GM19240 (cell line): ENCODE data around the gene SUOX.
"Not testable (repeated sequence)": the region's sequence is repeated elsewhere in the genome, so short reads cannot be mapped to it uniquely, and the experiment has no call there.

Source experiments
- DNase-seq: peaks from one replicate; pipeline ENCODE4 v3.0.0; 2011; ENCODE audit warnings: low spot score; ENCODE audit not compliant: insufficient read length

SUOX gene

GRCh38 chr12:55983232-55983842 is 13.7 kb upstream of the SUOX start:
- no peak for DNase-seq

DNA sequence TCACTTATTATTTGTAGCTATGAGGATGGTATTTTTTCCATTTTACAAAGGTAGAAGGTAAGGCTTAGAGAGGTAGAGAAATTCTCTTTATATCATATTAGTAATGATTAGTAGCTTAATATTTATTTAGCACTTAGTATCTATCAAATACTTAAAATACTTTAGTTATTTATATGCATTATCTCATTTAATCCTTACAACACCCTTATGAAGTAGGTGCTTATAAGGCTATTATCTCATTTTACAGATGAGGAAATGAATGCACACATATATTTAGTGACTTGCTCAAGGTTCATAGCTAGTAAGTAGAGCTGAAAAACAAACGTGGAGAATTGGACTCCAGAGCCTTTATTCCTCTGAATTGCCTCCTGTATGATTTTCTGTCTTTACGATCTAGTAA is 12.2 kb upstream of the SUOX start:
- DNase-seq: no peak

- no peak for DNase-seq
Measured at GRCh38 chr12:55985341-55985740, 11.7 kb upstream of the SUOX start.

DNA sequence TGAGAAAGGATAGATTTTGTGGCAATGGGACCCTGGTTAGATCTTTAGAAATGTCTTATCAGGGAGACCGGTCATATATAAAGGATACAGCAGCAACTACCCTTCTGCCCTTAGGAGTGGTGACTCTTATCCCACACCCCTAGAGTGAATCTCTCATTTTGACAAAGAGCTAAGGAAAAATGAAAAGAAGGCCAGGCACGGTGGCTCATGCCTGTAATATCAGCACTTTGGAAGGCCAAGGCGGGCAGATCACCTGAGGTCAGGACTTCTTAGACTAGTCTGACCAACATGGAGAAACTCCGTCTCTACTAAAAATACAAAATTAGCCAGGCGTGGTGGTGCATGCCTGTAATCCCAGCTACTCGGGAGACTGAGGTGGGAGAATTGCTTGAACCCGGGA is 11.1 kb upstream of the SUOX start:
- DNase-seq: not testable (repeated sequence)

GRCh38 chr12:55991110-55991509 is 6.0 kb upstream of the SUOX start:
- no peak for DNase-seq

DNA sequence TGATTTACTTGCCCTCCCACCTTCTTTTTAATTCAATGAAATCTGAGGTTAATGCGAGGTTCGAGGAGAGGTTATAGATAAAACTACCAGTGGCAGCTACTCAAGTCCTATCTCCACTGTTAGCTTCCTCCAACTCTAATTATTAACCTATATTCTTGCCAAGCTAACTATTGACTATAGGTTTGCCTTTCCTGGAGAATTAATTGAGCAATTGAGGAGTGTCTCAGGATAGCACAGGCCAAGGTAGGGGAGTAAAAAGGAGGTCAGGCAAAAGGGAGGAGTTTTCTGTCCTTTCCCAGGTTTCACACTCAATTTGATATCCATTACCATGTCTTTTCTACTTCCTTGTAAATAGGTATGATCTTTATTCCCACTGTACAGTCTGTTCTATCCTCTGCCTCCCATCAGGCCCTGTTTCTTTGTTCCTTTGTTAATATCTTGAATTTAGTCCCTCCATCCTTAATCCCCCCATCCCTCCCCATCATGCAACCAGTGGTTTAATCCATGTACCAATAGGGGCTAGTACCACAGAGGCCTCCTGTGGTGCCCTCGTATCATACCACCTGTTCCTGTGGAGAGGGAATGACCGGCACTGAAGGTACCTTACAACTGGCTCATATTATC is 3.7 kb upstream of the SUOX start:
- DNase-seq: no peak

- no peak for DNase-seq
Measured at GRCh38 chr12:55995366-55995765, 1.7 kb upstream of the SUOX start.

DNA sequence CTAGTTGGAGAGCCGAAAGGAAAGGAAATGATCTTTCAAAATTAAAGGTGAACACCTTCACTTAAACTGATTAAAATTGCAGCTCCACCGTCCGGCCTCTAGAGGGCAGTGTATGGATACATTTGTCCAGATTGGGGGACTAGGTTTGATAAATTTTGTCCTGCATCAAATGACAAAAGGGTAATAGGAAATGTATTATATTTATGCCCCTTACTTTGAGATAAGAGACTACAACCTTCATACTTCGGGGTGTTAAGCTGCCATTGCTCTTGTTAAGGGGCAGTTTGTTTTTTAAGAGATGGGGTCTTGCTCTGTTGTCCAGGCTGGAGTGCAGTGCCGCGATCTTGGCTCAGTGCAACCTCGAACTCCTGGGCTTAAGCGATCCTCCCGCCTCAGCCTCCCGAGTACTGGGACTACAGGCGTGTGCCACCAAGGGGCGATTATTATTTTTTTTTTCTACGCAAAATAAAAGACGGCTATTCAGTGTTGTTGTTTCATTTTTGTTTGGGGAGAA is 818 bp upstream of the SUOX start:
- DNase-seq: peak; percentile 43

DNA sequence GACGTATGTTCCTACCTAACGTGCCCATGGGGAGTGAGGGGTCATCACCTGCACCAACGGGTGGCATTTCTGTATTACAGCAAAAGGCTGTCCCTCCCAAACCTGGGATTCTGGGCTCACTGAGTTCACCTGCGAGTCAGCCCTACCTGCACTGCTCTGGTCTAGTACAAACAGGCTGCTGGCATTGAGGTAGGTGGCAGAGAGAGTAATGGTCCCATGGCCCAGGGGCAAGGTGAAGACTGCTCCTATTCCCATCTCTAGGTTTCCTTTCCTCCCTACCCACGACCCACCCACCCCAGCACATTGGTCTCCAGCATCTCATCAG is 421 bp downstream of the SUOX start:
- DNase-seq: no peak

DNA sequence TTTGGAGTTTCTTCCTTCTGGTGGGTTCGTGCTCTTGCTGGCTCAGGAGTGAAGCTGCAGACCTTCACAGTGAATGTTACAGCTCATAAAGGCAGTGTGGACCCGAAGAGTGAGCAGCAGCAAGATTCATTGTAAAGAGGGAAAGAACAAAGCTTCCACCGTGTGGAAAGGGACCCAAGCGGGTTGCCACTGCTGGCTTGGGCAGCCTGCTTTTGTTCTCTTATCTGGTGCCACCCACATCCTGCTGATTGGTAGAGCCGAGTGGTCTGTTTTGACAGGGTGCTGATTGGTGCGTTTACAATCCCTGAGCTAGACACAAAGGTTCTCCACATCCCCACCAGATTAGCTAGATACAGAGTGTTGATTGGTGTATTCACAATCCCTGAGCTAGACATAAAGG is 2.4 kb downstream of the SUOX start:
- not testable (repeated sequence) for DNase-seq

DNA sequence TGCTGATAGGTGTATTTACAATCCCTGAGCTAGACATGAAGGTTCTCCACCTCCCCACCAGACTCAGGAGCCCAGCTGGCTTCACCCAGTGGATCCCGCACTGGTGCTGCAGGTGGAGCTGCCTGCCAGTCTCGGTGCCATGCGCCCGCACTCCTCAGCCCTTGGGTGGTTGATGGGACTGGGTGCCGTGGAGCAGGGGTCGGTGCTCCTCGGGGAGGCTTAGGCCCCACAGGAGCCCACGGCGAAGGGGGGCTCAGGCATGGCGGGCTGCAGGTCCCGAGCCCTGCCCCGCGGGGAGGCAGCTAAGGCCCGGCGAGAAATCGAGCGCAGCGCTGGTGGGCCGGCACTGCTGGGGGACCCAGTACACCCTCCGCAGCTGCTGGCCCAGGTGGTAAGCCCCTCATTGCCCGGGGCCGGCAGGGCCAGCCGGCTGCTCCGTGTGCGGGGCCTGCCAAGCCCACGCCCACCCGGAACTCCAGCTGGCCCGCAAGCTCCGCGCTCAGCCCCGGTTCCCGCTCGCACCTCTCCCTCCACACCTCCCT is 3.0 kb downstream of the SUOX start:
- not testable (repeated sequence) for DNase-seq

DNA sequence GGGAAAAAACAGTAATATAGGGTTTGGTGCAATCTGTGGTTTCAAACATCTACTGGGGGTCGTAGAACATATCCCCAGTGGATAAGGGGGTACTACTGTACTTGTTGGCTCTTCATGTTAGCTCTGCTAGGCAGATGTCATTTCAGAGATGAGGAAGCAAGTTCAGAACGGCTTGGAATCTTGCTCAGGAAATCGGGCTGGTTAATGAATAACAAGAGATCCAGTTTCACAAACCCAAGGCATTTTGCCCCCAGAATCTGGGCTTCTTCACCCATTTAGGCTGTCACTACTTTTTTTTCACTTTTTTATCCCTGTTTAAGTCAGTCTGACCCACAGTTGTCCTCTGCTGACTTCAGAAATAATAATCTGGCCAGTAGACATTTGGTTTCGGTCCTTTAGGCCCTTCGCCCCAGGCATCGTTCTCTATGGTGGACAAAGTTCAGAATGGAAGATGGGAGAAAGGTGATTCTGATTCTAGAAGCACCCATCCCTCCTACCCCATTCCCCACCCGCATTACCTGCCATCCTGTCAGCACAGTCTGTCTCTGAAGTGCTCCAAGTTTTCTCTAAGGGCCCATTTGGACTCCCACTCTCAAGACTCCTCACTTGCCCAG is 4.5 kb downstream of the SUOX start:
- DNase-seq: no peak

DNA sequence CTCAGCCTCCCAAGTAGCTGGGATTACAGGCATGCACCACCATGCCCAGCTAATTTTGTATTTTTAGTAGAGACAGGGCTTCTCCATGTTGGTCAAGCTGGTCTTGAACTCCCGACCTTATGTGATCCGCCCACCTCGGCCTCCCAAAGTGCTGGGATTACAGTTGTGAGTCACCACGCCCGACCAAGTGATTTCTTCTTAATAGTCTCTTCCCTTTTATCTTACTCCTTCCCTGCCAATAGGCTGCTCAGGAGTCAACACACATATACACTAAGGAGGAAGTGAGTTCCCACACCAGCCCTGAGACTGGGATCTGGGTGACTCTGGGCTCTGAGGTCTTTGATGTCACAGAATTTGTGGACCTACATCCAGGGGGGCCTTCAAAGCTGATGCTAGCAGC is 6.3 kb downstream of the SUOX start:
- DNase-seq: not testable (repeated sequence)

- DNase-seq: no peak
Measured at GRCh38 chr12:56004211-56004610, 7.1 kb downstream of the SUOX start.

GRCh38 chr12:56007564-56008559 is 10.8 kb downstream of the SUOX start:
- peak; percentile 78 for DNase-seq

DNA sequence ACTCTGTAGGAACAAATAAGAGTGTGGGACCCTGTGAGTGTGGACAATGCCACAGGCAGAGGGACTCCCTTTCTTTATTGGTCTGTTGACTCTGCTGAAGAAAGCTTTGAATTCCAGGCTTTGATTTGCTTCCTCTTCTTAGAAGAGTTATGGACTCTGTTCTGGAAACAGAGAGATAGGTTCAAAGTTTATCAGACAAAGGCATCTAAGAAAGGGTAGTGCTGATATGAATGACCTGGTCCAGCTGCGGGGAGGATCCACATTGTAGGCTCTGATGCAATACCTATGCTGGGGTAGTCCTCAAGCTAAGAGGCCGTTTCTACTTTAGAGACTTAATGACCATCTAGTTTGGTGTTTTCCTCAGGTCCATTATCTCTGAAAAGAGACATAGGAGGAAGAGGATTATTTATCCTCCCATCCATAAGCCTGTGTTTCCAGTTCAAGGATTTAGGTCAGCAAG is 13.1 kb downstream of the SUOX start:
- DNase-seq: no peak

GRCh38 chr12:56011509-56012090 is 14.5 kb downstream of the SUOX start:
- no peak for DNase-seq

DNA sequence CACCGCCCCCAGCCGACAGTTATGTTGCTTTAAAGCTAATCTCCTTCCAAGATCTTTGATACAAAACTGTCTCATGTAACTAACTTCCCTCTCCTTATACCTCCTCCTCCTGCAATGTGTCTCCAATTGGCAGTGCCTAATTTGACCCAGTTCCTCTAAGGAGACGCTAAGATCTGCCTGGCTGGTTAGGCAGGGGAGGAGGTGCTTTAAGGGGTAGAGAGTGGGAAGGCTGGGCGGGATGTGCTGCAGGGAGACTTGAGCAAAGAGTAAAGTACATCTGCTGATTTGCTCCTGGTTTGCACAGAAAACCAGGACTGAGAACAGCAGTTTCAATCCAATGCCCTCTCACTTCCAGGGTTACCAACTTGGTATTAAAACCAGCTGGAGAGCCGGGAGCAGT is 16.4 kb downstream of the SUOX start:
- no peak for DNase-seq

DNA sequence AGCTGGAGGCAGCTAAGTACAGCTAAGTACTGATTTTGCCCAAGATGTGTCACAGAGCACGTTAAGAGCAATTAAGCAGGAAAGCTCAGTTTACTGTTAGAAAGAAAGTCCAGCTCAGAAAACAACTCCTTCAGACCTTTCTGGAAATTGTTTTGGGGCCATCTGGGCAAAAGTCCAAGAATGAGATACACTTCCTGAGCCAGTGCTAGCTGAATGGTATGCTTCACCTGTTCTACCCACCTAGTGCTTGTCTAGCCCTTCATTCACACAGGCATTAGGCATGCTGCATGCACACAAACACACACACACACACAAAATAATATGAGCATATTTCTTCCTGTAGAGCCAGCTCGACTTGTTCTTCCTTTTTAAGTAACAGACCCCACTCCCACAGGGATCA is 17.1 kb downstream of the SUOX start:
- DNase-seq: no peak

GRCh38 chr12:56017181-56017580 is 20.1 kb downstream of the SUOX start:
- DNase-seq: no peak

GRCh38 chr12:56018356-56018755 is 21.3 kb downstream of the SUOX start:
- no peak for DNase-seq
